Measurements from ENCODE around the gene DLG3.
"Not testable (repeated sequence)": the region's sequence is repeated elsewhere in the genome, so short reads cannot be mapped to it uniquely, and the experiment has no call there.

The DLG3 gene

DNA sequence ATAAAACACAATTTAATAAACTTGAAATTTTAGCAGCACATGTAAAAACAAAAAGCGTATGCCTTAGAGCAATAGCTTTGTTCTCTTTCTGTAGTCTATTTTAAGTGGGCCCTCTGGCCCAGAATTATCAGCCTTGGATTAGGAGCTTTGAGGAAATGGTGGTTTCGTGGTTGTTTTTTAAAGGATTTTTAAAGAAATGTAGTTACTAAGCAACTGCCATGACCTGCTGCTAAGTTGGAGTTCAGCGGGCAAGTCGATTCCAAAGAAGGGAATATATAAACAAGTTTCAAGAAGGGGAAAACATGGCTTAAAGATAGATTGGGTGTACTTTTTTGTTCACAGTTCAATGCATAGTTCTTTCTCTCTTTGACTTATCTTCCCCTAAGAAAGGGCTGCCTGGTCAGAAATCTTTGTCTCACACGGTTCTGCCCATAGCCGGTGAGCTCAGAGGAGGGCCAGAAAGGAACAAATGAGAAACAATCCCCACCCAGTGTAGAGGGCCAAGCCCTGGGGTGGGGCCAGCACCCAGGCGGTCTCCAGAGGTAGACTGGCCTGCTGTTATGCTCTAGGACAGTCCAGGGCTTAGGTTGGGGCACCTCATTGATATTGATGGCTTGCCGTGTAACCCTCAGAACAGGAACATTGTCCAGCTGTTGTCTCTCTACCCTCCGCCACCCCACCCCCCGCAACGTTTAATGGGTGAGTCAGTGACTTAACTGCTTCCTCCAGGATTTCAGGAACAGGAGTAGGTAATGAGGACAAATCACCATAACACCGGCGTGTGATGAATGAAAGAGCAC, 32.5 kb downstream of the DLG3 start:
- DNase-seq (ENCODE audit: low read depth), result no peak

DNA sequence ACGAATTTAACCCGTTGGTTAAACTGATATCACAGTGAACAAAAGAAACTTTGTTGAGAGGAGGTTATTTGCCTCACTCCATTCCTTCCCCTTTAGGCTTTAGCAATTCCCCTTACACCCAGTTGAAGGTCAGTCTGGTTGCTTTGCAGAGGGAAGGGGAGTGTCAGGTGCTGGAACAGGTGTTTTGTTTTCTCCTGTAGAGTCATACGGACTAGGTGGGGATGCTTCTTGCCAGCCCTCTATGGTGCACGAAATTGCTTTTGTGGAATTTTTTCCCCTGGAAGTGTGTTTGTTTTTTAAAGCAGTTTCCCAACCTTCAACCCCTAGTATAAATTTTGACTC, 33.1 kb downstream of the DLG3 start:
- DNase-seq (ENCODE audit: low read depth), result no peak

DNA sequence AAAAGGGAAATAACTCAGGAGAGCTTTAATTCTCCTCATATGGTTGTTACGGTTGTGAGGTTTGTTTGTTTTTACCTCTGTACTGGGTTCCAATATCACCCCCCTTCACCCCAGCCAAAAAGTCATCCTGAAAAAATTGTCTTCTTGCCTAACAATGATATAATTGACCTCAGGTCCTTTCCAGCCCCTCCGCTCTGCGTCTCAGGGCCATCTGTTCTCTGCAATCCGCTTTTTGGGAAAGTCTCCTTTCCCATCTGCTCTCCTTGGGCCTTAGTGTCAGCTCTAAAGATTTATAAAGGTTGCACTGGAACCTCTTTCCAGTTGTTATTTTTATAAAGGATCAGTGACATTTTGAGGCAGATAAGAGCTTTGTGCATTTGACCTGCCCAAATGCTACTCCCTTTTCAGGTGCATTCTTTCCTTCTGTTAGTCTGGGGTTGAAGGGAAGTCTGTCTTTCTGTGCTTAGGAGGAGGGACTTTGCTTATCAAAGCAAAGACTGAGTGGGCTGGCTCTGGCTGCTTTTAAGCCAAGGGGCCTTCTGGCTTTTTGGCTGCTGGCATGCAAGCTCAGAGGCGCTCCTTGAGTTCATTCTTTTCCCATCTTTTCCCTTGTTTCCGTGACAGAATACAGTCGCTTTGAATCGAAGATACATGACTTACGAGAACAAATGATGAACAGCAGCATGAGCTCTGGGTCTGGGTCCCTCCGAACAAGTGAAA, 34.1 kb downstream of the DLG3 start:
- no peak for DNase-seq (ENCODE audit: low read depth)

DNA sequence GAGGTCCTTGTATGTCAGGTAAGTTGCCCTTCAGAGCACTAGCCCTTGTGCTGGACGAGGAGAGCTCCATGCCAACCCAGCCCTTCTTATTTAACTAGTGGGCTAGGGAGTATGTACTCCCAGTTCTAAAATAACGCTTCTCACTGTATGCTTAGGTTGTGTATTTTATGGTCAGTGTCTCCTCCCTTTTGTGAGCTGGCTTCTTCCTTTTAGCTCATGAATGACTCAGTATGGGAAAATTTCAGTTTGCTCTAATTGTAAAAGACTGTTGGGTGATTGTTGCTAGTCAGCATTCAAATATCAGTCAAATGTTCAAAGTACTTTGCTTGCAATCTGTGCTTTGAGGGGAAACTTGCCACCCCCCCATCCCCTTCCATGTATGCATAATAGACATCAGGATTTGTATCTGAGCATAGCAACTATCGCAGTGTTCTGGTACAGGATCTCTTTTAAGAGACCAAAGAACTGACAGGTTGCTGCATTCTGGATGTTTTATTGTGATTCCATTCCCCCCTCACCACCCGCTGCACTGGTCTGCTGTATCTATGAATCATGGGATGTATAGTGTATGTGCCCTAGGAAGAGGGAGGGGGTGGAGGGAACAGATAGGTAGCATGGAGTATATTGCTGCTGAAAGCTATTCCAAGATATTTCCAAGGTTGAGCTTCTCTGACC, 34.7 kb downstream of the DLG3 start:
- peak; percentile 42 for DNase-seq (ENCODE audit: low read depth)

DNA sequence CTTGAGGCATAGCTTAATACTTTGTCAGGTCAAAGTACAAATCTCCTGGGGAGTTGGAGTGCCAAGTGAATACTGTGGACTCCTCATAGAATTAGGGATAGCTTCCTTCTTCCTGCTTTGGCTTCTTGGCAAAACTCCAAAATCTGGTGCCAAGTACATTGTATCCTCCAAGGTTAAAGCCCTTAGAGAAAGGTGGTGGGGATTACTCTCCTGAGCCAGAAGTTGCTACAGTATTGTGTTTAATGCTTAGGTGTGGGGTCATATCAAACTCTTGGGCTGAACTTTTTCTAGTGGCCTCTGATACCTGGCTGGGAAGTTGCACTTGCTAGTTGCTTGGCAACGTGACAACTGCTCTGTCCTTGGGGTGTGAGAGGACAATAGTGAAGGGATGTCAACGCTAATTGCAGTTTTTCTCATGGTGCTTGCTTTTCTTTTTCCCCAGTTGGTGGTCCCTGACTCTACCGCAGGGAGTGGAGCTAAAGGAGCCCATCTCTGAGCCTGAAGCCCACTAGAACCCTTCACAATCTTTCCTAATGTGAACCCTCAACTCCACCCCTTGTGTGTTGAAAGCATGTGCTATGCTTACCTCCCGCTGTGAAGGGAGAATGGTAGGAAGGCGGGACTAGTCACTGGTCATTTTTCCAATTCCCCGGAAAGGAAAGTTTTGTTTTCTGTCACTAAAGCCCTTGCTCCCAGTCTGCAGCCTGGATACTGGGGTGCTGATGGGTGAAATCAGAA, 35.5 kb downstream of the DLG3 start:
- no peak for DNase-seq (ENCODE audit: low read depth)

DNA sequence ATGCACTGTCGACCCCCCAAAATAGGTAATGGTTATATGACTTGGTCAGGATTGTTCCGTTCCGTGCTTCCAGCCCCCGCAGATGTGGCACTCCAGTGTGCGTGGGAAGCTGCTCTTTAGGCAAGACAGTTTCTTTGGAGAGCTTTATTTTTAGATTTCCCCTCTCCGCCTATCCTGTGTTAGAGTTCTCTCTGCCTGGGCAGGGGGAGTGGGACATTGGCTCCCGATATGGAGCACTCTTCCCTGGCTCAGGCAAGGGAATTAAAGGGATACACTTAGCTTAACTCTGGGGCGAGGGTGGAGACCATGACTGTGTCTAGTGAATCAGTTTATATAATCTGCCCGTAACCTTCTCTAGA, 36.0 kb downstream of the DLG3 start:
- no peak for DNase-seq (ENCODE audit: low read depth)

DNA sequence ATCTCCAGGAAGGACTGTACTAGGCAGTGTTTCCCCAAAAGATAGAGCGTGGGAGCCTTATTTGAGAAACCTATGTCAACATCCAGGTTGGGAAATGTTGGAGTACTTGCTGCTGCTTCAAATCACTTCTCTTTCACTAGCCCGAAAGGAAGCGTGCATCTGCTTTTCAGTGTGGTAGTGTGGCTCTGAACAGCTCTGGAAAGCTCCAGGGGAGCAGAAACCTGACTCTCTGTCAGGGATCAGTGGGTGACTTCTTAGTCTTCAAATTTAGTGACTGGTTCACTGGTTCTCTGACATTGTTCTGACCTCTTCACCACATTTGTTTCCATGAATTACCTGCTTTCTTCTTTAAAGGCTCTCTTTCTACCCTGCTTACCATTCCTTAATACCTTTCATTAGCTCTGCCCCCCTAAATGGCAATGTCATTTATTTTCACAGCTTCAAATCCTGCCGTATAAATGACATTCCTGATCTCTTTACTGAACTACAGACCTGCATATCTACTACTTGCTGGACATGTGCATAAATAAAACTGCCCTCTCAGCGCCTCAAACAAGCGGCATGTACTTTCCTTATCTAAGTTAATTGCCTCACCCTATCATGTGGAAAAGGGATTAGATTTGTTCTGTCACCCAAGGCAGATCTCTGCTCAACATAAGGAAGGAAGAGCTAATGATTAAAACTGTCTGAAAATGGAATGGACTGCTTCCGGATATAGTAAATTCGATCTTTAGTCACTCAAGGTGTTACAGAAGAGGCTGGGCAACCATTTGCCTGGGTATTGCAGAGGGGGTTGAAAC, 37.0 kb downstream of the DLG3 start:
- DNase-seq (ENCODE audit: low read depth), result no peak

DNA sequence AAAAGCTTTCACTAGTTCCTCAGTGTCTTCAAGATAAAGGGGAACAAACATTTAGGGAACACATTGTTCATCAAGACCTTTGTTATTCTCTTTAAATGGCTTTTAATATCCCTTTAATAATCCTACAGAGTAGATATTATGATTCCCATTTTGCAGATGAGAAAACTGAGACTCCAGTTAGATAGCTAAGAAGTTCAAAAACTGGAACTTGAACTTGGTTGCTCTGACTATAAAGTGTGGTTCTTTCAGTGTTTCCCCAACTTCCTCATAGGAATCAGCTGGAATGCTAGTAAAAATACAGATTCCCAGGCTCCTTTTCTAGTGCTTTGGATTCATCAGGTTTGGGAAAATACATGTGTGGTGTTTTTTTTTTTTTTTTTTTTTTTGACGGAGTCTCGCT, 37.7 kb downstream of the DLG3 start:
- DNase-seq (ENCODE audit: low read depth), result no peak

DNA sequence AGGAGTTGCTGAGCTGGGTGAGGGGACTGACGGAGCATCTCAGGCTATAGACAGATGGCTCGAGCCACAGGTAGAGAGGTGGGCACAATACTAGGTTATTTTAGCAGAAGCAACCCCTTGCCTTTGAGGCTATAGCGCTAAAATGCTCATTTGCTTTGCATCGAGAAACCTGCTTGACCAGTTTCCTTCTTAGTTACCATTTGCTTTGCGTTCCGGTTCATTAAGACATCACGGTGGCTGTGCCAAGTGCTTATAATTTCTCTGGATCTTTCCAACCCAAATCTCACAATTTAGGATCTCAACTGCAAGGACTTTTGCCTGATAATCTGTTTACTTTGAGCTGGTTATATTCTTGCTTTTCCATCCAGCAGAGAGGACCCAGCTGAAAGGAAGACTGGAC, 40.8 kb downstream of the DLG3 start:
- no peak for DNase-seq (ENCODE audit: low read depth)

DNA sequence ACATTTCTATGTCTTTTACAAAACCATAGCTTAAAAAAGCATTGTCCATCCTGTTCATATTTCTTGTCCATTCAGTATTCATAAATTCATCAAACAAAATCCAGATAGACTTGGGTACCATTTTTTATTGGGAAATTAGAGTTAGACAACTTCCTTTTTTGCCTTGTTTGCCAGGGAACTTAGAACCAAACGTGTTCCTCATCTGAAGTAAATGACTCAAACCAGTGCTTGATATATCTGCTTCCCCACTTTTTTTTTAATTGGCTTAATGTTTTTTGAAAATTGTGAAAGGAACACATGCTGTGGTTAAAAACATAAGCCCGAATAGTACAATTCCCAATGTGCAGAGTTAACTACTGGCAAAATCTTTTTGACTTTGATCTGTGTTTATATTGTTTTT, 44.2 kb downstream of the DLG3 start:
- no peak for DNase-seq (ENCODE audit: low read depth)

DNA sequence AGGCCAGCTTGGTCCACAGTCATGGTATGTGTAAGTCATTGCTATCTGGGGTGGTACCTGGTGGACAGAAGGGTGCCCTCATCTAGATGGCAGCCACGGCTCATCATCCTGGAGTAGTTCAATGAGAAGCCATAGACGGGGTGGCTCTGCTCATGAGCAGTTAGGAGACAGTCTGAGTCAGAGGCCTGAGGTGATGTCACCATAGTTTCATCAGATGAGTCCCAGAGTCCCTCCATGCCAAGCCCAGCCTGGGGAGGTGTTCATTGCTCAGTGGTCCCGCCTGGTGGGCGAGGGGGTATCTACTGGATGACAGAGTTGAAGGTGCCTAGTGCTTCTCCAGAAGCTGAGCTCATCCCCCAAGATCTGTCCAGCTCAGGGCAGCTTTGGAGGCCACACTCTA, 49.8 kb downstream of the DLG3 start:
- no peak for DNase-seq (ENCODE audit: low read depth)

DNA sequence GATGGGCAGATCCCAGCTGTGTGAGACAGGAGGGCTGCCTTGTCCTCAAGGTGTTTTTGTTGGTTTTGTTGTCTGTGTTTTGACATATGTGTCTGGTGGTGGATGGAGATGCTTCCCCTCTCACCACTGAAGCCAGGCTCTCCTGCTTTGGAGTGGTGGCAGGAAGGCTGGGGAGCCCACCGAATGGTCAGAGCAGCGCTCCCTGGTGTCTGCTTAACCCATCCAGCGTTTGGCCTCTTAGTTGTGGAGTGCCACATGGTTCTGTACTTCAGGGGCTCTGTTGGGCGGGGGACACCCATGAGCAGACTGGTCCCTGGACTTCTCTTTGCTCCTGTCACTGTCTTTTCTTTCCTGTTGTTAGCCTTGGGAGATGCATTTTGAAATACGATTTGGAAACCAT, 51.9 kb downstream of the DLG3 start:
- no peak for DNase-seq (ENCODE audit: low read depth)

DNA sequence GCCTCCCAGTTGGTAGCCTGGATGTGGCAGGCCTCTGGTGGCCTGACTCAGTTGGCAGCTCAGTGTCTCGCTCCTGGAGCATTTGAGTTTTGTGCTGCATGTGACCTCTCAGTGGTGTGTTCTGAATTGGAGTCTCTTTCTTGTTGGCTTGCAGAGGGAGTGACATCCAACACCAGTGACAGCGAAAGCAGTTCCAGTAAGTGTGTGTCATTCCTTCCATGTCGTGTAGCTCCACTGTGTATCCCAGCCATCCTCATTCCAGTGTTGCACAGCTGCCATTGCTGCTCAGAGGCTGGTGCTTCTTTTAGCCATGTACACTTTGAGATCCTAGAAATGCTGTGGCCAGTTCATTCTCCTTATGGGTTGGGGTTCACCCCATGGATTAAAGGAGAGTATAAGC, 52.4 kb downstream of the DLG3 start:
- no peak for DNase-seq (ENCODE audit: low read depth)

DNA sequence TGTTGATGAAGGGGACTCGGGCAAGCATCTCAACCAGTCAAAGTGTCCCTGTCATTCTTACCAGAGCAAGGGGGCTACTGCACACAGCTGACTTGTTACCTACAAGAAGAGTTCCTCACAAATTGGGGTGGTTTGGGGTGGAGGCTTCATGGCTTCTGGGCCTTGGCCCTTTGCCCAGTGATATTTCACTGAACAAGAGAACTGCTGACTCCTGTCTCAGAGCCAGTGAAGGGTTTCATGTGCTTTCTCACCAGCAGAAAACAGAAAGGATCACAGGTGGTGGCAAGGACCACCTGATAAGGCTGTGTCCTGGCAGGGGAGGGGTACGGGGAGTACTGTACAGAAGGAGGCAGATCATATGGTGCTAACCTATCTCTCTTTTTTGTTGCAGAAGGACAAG, 53.5 kb downstream of the DLG3 start:
- no peak for DNase-seq (ENCODE audit: low read depth)

DNA sequence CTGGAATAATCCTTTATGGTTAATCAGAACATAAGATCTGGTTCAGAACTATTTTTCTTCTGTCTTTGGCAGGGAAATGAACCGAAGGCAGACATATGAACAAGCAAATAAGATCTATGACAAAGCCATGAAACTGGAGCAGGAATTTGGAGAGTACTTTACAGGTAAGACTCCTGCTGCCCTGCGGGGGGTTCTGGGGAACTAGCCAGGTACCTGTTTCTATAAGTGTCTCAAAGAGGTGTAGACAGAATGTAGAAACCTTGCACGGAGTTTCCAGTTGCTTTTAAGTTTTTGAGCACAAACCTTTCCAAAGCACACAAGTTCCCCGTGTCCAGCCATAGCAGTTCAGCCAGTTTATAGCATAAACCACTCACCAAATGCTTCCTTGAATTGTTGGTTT, 56.2 kb downstream of the DLG3 start:
- no peak for DNase-seq (ENCODE audit: low read depth)

DNA sequence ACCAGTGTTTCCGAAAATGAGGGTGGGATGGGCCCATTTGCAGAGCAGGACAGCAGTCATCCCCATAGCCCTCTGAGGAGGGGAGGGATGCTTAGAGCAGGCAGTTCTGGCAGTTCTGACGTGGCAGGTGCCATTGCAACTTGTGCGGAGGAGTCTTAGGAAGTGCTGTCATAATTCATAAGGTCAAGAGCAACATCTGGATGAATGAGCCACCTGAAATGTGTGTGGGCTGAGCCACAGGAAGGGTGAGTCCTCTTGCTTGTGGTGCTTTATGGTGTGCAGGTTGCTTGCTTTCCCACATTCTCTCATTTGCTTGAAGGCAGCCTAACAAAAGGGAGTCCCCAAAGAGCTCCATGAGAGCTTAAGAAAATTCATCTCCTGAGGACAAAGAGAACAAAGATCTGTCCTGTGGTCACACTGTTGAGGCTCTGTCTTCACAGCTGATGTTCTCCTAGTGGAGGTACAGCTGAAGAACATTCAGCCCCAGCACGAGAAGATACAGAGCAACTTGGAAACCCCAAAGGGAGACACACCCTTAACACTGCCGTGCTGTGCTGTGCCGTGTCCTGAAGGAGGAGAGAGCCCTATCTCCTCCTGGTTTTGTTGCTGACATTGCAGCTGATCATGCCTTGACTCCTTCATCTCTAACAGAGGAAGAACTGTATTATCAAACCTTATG, 60.3 kb downstream of the DLG3 start:
- no peak for DNase-seq (ENCODE audit: low read depth)

DNA sequence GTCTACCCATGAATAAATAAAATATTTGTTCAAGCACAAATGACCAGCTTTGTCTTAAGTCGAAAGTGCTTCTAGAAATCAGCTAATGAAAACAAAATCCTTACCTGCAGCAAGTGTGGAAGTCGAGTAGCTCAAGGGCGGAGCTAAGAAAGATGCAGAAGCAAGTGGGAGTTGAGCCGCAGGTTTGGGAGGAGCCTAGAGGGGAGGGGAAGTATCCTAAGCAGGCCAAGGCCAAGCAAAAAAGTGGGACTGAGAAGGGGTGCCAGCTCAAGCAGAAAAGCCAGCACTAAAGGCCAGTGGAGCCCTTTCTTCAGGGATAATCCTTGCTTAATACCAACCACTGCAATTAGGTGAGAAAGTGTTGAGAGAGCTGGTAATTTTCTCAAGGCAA, 60.8 kb downstream of the DLG3 start:
- no peak for DNase-seq (ENCODE audit: low read depth)

DNA sequence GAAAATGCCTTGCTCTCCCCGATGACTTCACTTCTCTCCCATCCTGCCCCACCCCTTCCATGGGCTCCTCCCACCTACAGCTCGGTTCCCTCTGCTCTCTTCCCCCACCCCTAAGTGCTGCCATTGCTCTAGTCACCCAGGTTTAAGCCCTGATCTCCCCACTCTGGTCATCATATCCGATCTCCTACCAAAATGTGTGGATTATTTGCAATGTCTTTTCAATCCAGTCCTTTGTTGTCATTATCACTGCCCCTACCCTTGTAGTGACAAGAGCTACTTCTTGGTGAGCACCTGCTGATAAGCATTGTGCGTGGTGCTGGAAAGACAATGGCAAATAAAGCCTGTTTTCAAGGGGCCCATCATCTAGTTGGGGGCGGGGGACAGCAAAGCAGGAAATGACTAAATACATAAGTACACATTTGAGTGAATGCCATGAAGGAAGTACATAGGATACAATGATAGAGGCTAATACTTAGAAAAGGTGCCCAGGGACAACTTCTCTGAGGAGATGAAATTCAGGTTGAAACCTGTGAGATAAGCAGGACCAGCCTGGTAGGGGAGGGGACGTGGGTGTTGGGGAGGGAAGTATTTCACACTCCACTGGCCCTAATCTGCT, 63.8 kb downstream of the DLG3 start:
- DNase-seq (ENCODE audit: low read depth), result no peak

DNA sequence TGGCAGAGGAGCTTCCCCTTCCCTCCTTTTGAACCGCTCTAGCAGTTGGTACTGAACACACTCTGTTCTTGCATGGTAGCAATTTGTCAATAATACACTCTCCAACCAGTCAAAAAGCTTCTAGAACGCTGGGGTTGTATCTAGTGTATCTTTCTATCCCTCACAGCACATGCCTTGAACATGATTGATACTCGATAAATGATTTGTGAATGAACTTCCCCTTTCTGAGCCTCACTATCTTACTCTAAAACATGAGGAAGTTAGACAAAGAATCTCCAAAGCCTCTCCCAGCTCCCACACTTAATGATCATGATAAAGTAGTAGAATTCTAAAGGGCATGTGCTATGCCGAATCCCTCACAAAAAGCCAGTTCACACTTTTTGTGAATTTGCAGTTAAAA, 64.4 kb downstream of the DLG3 start:
- no peak for DNase-seq (ENCODE audit: low read depth)

DNA sequence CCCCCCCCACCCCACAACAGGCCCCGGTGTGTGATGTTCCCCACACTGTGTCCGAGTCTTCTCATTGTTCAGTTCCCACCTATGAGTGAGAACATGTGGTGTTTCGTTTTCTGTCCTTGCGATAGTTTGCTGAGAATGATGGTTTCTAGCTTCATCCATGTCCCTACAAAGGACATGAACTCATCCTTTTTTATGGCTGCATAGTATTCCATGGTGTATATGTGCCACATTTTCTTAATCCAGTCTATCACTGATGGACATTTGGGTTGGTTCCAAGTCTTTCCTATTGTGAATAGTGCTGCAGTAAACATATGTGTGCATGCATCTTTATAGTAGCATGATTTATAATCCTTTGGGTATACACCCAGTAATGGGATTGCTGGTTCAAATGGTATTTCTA, 70.6 kb downstream of the DLG3 start:
- not testable (repeated sequence) for DNase-seq (ENCODE audit: low read depth)

DNA sequence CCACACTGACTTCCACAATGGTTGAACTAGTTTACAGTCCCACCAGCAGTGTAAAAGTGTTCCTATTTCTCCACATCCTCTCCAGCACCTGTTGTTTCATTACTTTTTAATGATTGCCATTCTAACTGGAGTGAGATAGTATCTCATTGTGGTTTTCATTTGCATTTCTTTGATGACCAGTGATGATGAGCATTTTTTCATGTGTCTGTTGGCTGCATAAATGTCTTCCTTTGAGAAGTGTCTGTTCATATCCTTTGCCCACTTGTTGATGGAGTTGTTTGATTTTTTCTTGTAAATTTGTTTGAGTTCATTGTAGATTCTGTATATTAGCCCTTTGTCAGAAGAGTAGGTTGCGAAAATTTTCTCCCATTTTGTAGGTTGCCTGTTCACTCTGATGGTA, 71.1 kb downstream of the DLG3 start:
- DNase-seq (ENCODE audit: low read depth), result not testable (repeated sequence)

Measured in non-pigmented ciliary epithelial cell (primary cell).